HG03571 (cell line): ENCODE results near the gene TCEA3.
"Not testable (repeated sequence)": the region's sequence is repeated elsewhere in the genome, so short reads cannot be mapped to it uniquely, and the experiment has no call there.

ENCODE experiments used
- ATAC-seq: cut with Tn5 transposase; IDR thresholded peaks from one replicate; pipeline ENCODE4 v1.9.1; 2021; ENCODE audit not compliant: unreplicated experiment

Gene TCEA3

DNA sequence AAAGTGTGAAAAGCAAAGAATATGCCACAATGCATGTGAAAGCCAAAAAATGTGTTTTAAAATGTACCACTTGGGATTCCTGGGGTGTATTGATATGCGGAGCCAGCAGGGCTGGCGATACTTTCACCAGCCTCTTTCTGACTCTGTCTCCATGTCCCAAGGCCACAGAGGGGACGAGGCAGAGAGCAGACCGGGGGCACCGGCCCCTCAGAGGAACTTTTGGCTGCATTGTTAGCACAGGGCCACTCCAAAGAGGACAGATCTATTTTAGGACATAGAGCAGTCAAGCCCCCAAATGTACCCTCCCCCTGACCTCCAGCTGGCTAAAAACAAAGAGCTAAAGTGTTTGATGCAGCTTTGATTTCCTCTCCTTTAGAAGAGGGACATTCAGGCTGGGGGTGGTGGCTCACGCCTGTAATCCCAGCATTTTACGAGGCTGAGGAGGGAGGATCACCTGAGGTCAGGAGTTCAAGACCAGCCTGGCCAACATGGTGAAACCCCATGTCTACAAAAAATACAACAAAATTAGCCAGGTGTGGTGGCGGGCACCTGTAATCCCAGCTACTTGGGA lies 29.3 kb downstream of the TCEA3 start:
- ATAC-seq: no peak

DNA sequence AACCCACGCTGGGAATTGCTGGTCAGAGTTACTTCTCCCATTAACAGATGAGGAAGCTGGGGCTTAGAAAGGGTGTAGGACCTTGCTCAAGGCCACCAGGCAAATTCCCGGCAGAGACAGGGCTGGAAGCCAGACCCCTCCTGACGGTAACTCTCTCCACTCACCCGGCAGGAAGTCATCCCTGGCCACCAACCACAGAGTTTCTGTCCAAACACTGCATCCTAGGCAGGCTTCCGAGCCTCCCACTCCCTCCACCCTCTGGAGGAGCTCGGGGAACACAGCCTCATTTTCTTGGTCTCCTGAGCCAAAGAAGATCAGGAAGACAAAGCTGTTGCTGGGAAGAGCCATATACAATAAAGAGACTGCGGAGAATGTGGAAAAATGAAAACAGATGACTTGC lies 29.9 kb downstream of the TCEA3 start:
- no peak for ATAC-seq

DNA sequence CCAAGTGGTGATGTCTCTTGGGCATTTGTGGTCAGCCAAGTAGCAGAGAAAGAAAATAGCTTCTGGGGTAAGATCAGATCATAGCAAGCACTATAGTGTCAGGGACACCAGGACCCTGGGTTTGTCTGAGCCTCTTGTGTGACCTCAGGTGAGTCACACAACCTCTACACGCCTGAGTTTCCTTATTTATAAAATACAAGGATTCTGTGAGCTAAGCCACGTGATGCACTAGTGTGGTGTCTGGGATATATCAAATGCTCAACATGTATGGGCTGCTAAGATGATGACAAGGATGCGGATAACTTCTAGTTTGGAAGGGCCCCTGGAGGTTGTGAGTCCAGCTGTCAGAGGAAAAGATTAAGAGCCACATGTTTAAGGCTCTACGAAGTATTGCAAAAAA lies 30.4 kb downstream of the TCEA3 start:
- ATAC-seq: no peak

DNA sequence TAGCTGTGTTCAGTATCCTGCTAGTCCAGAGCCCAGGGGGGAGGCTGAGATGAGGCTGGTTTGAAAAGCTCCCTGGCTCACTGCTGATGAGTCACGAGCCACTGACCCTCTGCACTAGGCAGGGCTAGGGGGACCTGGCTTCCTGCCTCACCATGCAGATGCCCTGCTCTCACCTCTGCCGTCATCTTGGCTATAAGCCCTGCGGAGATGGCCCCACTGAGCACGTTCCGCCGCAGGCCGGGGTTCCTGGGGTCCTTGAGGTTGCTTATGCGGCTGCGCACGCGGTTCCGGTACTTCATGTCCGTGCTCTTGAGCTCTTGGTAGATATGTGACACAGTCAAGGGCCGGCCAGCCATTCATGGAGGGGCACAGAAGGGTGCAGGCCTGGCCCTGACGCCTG lies 30.8 kb downstream of the TCEA3 start:
- no peak for ATAC-seq

DNA sequence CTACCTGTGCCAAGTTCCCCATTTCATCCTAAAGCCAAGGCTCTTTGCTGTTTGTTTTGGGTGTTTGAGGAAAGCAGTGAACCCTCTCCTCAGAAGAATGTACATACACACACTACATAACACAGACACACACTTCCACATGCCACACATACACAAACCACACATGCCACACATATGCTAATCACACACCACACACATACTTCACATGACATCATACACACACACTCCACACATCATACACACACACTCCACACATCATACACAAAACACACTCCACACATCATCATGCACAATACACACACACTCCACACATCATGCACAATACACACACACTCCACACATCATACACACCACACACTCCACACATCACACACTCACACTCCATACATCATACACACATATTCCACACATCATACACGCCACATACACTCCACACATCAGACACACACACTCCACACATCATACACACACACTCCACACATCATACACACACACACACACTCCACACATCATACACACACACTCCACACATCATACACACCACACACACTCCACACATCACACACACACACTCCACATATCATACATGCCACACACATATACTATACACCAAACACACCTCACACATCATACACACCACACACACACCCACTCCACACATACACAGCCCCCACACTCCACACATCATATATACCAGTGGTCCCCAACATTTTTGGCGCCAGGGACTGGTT lies 32.3 kb downstream of the TCEA3 start:
- no peak for ATAC-seq

DNA sequence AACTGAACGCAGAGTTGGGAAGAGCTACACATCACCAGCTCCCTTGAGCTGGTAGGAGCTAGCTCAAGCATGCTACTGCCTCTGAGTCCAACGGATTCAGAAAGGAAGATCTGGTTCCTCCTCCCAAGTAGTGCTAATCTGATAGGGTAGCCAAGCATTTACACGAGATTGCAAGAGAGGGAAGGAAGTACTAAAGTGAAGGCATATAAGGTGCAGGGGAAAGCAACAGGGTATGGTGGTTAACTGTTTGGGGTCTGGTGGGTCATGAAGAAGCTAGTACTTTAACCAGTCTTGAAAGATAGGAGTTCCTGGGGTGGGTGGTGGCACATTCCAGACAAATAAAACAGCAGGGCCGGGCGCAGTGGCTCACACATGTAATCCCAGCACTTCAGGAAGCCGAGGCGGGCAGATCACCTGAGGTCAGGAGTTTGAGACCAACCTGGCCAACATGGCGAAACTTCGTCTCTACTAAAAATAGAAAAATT lies 34.7 kb downstream of the TCEA3 start:
- no peak for ATAC-seq

DNA sequence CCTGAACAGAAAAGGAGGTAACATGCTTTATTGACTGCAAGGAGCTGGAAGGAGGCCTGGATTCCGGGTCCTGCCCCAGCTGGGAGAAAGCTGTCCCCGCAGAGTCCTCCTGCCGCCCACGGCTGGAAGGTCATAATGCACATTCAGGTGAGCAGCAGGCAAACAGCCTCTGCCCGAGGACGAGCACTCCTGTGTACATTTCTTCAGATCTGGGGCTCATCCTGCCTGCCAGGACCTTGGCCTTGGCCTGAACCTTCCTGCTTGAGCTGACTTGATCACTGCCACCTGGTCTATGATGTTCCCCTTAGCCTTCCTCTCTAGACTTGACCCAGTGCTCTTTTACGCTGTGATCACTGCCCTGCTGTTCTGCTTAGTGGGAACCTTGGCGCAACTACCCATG lies 37.1 kb downstream of the TCEA3 start:
- no peak for ATAC-seq

DNA sequence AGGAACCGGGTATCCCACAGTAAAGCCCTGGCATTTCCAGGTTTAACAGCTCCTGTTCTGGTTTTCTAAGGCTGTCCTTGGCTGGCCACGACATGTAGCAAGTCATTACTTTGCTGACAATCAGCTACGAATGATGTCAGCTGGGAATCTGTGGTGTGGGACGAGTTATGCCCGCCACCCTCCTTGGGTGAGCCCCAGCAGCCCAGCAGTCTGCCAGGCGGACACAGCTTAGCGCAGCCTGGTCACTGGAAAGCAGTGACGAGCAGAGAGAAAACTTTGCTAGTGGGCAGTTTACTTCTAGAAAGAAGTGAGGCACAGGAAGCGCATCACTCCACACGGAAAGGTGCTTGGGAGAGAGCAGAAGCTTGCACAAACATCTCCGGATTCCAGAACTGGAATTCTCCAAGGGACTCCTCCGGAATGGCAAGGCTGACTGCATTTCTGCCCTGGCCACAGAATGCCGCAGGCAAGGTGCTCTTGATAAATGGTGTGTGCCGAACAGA lies 39.4 kb downstream of the TCEA3 start:
- no peak for ATAC-seq

DNA sequence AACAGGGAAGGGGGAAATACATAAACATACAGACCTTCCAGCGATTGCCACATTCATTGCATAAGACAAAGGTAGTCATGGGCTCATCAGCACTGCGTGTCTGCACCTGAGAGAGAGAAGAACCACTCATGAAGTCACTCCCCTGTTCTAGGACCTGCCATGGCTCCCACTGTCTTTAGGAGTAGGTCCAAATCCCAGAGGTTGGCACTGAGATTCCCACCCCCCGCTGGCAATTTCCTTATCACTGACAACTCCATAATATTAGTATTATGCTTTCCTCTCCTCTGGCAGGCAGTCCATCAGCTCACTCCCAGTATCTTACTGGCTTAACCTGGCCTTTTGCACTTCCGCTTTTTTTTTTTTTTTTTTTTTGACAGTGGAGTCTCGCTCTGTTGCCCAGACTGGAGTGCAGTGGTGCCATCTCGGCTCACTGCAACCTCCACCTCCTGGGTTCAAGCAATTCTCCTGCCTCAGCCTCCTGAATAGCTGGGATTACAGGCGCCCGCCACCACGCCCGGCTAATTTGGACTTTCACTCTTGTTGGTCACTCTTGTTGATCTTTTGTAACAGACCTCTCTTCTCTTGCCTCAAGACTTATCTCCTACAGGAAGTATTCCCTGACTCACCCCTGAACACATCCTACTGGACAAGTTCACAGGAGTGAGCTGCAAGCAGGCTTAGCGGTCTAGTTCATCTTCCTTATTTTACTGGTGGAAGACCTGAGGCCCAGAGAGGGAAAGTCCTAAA lies 40.1 kb downstream of the TCEA3 start:
- ATAC-seq: no peak

DNA sequence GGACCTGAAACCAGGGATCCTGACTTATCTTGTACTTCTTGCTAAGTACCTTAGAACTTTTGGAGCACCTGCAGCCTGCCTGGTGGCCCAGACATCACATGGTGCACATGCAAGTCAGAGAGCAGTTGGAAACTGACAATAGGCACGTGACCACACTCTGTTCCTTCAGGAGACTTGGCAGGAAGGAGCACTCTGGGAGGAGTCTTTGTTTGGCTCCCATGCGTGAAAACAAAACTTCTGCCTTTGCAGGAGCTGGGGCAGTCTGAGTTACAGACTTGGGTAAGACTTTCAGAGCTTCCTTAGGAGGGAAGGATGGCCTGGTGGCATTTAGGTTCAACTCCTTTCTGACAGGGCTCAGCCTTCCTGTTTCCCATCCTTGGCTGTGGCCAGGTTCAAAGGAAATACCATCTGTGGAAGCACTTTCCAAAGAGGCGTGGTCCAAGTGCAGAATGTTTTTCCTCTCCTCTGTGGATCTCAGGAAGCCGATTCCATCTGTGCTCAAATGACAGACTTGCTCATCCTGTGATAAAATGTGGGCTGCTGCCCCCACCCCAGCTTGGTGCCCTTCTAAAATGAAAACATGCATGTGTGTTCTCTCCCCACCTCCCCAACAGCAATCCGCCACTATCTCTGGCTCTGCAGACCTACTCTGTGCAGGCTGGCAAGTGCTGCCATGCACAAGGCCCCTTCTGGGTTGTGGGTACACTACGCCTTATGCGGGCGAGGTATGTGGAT lies 40.8 kb downstream of the TCEA3 start:
- no peak for ATAC-seq

DNA sequence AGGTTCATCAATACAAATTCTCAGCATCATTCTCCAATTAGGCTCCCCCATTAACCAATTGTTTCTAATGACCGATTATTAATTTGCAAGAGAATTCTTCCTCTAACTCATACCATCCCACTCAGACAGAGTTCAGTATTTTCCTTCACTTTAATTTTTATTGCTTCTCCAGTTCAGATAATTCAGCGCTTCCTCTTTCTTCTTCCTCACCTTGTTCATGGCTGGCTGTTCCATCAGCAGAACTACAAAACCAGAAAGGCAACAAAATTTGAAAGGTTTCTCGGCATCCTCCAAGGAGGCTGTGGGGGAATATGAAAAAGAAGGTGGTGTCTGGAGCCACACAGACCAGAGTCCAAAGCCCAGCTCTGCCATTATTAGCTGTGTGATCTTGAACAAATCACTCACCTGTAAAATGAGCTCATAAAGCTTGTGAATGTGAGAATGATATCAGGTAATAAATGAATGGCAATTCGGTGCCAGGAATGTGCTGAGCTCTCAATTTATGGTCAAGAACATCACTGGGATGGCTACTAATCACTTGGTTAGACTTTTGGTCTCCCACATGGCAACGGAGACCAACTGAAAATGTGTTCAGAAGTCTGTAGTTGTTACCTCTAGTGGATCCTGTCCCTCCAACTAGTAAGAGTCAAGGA lies 43.2 kb downstream of the TCEA3 start:
- no peak for ATAC-seq

DNA sequence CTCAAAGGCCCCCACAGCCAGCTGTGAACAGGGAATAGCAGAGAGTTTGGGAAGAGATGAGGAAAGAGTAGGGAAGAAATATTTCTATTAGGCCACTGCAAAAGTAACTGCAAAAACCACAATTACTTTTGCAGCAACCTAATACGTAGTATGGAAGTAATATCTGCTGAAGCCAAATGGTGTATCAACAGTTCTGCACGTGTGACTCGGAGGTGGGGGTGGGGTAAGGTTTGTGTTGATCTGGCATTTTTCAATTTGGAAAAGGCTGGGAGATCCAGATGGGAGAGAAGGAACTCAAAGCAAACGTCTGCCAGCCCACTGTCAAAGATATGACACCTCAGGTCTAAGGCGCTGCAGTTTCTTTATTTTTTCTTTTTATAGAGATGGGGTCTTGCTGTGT lies 43.8 kb downstream of the TCEA3 start:
- no peak for ATAC-seq

DNA sequence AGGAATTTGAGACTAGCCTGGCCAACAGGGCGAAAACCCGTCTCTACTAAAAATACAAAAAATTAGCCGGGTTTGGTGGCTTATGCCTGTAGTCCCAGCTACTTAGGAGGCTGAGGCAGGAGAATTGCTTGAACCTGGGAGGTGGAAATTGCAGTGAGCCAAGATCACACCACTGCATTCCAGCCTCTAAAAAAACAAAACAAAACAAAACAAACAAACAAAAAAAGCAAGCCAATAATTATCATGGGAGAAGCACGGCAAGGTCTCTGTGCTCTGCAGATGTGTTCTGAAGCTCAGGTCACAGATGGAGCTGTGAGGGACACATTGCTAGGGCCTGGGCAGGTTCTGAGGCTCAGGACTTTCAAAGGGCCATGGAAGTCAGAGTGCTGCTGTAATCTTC lies 44.3 kb downstream of the TCEA3 start:
- ATAC-seq: not testable (repeated sequence)

DNA sequence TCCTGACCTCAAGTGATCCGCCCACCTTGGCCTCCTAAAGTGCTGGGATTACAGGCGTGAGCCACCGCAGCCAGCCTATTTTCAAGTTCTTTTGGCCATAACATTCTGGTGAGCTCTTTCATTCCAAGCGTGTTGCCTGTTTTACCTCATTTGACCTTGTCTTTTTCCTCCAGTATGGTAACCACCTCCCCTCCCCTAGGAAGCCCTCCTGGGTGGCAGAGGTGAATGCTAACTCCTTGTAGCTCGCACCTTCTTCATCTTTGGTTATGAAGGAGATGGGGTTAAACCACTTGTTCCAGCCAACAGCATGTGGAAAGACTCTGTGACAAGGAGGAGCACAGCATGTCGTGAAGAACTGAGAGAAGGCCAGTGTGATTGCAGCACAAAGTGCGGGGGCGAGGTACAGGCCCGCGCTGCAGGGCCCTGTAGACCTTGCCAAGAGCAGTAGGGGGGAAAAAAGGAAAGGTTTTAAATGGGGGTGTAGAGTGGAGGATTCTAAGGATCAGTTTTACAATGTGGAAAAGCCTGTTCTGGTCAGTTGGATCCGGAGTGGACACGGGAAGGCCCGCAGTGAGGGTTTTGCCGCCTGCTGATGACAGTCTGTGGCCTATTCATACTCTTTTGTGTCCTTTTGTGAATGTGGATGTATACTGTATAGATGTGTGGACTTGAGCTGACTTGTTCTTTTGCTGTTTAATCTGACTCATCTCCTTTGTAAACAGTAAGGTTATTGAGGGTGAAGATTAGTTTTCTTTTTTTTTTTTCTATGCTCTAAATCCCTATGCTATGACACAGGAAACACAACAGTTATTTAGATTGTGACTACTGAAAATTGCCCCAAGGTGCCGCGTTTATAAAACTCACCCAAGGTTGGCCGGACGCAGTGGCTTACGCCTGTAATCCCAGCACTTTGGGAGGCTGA lies 47.4 kb downstream of the TCEA3 start:
- no peak for ATAC-seq

DNA sequence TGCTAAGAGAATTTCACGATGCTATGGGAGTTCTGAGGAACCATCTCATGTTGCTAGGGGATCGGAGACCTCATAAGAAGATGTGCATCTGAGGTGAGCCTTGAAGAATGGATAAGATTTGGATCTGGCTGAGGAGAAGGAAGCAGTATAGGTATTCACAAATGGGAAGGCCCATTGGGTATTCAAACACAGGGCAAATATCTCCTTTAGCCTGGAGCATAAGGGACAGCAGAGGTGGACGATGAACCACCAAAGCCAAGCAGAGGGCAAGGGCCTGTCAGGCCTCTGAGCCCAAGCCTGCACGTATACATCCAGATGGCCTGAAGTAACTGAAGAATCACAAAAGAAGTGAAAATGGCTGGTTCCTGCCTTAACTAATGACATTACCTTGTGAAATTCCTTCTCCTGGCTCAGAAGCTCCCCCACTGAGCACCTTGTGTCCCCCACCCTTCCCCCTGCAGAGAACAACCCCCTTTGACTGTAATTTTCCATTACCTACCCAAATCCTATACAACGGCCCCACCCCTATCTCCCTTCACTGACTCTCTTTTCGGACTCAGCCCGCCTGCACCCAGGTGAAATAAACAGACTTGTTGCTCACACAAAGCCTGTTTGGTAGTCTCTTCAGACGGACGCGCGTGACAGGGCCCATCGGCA lies 50.3 kb downstream of the TCEA3 start:
- ATAC-seq: not testable (repeated sequence)

DNA sequence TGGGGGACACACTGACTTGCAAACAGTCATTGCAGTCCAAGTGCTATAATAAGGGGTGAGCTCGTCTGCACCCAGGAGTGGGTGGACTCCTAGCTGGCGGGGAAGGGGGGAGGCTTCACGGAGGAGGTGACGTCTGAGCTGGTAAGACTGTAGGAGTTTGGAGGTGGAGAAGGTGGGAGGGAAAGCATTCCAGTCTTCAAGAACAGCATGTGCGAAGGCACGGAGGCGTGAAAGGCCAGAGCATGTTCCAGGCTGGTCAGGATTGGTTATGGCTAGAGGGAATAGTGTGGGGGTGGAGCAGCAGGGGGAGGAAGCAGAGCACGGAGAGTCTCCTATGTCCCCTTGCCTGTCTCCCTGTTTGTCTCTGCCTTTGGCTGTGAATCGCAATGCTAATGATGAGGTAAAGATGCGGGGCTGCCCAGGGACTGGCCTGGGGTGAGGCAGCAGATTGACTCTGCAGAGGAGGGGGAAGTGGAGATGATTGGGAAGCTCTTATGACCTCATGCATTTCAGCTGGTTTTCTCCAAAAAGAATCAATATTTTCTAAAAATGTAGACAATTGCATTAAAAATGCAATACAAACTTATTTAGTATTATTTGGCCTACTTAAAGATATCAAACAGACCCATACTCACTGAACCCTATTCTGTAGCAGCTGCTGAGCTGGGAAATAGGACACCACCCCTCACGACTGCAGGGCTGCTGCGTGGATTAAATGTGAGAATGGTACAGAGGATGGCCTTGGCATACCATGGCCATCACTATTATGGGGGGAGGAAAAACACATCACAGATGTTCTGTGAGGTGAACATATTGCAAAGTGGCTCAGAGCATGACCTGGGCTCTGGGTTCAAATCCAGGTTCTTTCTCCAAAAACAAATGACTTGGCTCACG lies 52.3 kb downstream of the TCEA3 start:
- ATAC-seq: no peak

DNA sequence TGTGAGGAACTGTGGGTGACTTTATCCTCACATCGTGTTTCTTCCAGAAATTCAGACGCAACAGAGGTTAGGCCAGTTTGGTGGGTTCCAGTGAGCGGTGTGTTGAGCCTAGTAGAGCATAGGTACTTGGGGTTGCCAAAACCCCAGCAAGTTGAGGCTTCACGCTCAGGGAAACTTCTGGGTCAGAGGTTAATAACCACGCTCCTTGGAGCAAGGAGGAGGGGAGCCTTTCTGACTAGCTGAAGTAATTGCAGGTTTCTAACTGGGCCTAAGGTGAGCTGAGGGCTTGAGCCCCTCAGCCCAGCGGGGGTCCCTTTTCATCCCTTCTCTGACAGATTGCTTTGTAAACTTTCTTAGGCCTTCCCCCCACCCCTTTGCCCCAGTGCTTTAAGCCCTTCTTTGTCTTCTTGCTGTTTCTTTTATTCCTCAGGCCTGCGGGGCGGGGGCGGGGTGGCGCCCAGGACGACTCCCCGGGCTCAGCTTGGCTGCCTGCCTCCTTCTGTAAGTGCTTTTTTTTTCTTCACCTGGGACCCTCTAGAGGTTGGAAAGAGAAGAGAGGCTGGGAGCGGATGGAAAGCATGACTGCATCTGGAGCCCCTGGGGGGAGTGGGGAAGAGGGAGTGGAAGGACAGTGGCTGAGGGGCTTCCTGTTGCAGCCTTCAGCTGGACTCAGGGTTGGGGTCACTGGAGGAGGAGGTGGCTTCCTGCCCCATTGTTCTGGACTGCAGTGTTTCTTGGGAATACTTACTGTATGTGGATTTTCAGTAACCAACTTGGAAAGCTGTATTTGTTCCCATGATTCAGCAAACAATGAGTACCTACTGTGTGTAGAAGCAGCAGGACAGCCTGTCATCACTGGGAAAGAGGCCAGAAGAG lies 53.6 kb downstream of the TCEA3 start:
- ATAC-seq: no peak
